ENCODE data around the gene ENTREP1.
"Not testable (repeated sequence)": the region's sequence is repeated elsewhere in the genome, so short reads cannot be mapped to it uniquely, and the experiment has no call there.

DNA sequence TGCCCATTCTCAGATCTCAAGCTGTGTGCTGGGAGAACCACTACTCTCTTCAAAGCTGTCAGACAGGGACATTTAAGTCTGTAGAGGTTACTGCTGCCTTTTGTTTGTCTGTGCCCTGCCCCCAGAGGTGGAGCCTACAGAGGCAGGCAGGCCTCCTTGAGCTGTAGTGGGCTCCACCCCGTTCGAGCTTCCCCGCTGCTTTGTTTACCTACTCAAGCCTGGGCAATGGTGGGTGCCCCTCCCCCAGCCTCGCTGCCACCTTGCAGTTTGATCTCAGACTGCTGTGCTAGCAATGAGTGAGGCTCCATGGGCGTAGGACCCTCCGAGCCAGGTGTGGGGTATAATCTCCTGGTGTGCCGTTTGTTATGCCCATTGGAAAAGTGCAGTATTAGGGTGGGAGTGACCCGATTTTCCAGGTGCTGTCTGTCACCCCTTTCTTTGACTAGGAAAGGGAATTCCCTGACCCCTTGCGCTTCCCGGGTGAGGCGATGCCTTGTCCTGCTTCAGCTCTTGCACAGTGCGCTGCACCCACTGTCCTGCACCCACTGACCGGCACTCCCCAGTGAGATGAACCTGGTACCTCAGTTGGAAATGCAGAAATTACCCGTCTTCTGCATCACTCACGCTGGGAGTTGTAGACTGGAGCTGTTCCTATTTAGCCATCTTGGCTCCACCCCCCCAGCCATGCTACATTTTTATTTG, 115.4 kb downstream of the ENTREP1 start:
- TF ChIP-seq, protein P1, sequence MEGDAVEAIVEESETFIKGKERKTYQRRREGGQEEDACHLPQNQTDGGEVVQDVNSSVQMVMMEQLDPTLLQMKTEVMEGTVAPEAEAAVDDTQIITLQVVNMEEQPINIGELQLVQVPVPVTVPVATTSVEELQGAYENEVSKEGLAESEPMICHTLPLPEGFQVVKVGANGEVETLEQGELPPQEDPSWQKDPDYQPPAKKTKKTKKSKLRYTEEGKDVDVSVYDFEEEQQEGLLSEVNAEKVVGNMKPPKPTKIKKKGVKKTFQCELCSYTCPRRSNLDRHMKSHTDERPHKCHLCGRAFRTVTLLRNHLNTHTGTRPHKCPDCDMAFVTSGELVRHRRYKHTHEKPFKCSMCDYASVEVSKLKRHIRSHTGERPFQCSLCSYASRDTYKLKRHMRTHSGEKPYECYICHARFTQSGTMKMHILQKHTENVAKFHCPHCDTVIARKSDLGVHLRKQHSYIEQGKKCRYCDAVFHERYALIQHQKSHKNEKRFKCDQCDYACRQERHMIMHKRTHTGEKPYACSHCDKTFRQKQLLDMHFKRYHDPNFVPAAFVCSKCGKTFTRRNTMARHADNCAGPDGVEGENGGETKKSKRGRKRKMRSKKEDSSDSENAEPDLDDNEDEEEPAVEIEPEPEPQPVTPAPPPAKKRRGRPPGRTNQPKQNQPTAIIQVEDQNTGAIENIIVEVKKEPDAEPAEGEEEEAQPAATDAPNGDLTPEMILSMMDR (IDR thresholded peaks at IDR 0.05), result not testable (repeated sequence)
- TF ChIP-seq POLR2AphosphoS5, POLR2A, EP300 (IDR thresholded peaks at IDR 0.05): not testable (repeated sequence)

Data from upper lobe of left lung (tissue), 4 donors.